ENCODE data around the gene ZBTB32. TPM values are rescaled to one million over a fixed set of nuclear protein-coding genes. Genes with fewer than 3 reads are reported as not detected.
"Not testable (repeated sequence)": the region's sequence is repeated elsewhere in the genome, so short reads cannot be mapped to it uniquely, and the experiment has no call there.

Gene ZBTB32
- polyA plus RNA-seq: under 1 TPM in 2 of 4 donors, not detected in 2; 0.22 to 0.35 TPM
- long read RNA-seq, donor 1: 0 reads
- long read RNA-seq, donor 2: 0 reads
- long read RNA-seq, donor 3: 0 reads
- long read RNA-seq, donor 4: 0 reads
- long read RNA-seq, donor 5: 0 reads
- long read RNA-seq, donor 6: 0 reads
- long read RNA-seq, donor 7: 0 reads
- long read RNA-seq, donor 8: 0 reads
- long read RNA-seq, donor 9: 0 reads
- long read RNA-seq, donor 10: 0 reads

GRCh38 chr19:35704218-35704617 lies at the start of gene ZBTB32:
ZBTB32 (plus strand) TSS chr19:35704558; CDS start chr19:35714627, 10,069 bp downstream.
- FAIRE-seq (no peak), DNase-seq (peak; percentile 47 to 53)
- peaks cover 0 to 15% (median 0%) of the 10 kb centered on the region in 3 donors for H3K27me3 ChIP-seq (ENCODE audit: control insufficient read depth in 3 of 3, insufficient read depth in 3 of 3, low read length in 3 of 3)
- no peaks in the 10 kb centered on the region for H3K9me3 ChIP-seq (ENCODE audit: control insufficient read depth in 2 of 2, insufficient read depth in 1 of 2, low read depth in 1 of 2, low read length in 1 of 2)
- no peaks in the 10 kb centered on the region for H3K36me3 ChIP-seq (ENCODE audit: control insufficient read depth in 3 of 3, insufficient read depth in 2 of 3, low read depth in 1 of 3, low read length in 3 of 3)
- H3K4me1 ChIP-seq (ENCODE audit: control insufficient read depth in 3 of 3, insufficient read depth in 2 of 3, low read depth in 1 of 3, low read length in 2 of 3): peaks cover 0 to 9% (median 0%) of the 10 kb centered on the region in 3 donors
- WGBS, 3 donors: 29 to 45% (median 37%) methylated on average over 24 of the region's 24 CpGs
- H3K27ac ChIP-seq (ENCODE audit: low read depth in 1 of 3, low read length in 2 of 3): no peak within 1 kb of the TSS
- H3K4me3 ChIP-seq (ENCODE audit: low read depth in 1 of 3, low read length in 3 of 3): no peak within 1 kb of the TSS

GRCh38 chr19:35654828-35655227 lies 49.5 kb upstream of the ZBTB32 start:
- peaks cover 19 to 74% (median 27%) of the 10 kb centered on the region in 3 donors for H3K36me3 ChIP-seq (ENCODE audit: control insufficient read depth in 3 of 3, insufficient read depth in 2 of 3, low read depth in 1 of 3, low read length in 3 of 3)
- not testable (repeated sequence) for H3K27me3 ChIP-seq (ENCODE audit: control insufficient read depth in 3 of 3, insufficient read depth in 3 of 3, low read length in 3 of 3); H3K27ac ChIP-seq (ENCODE audit: low read depth in 1 of 3, low read length in 2 of 3); H3K4me1 ChIP-seq (ENCODE audit: control insufficient read depth in 3 of 3, insufficient read depth in 2 of 3, low read depth in 1 of 3, low read length in 2 of 3); H3K9me3 ChIP-seq (ENCODE audit: control insufficient read depth in 2 of 2, insufficient read depth in 1 of 2, low read depth in 1 of 2, low read length in 1 of 2); DNase-seq; H3K4me3 ChIP-seq (ENCODE audit: low read depth in 1 of 3, low read length in 3 of 3); FAIRE-seq
- WGBS, 3 donors: 95 to 96% (median 96%) methylated on average over 6 of the region's 6 CpGs

GRCh38 chr19:35655600-35655999 lies 48.8 kb upstream of the ZBTB32 start:
- H3K9me3 ChIP-seq (ENCODE audit: control insufficient read depth in 2 of 2, insufficient read depth in 1 of 2, low read depth in 1 of 2, low read length in 1 of 2): no peaks in the 10 kb centered on the region
- H3K27ac ChIP-seq (ENCODE audit: low read depth in 1 of 3, low read length in 2 of 3): no peak overlapping the region
- FAIRE-seq (no peak), DNase-seq (no peak)
- no peak overlapping the region for H3K4me3 ChIP-seq (ENCODE audit: low read depth in 1 of 3, low read length in 3 of 3)
- 98 to 100% (median 99%) methylated on average over 4 of the region's 4 CpGs for WGBS, 3 donors
- H3K27me3 ChIP-seq (ENCODE audit: control insufficient read depth in 3 of 3, insufficient read depth in 3 of 3, low read length in 3 of 3): no peaks in the 10 kb centered on the region
- H3K36me3 ChIP-seq (ENCODE audit: control insufficient read depth in 3 of 3, insufficient read depth in 2 of 3, low read depth in 1 of 3, low read length in 3 of 3): peaks cover 19 to 72% (median 26%) of the 10 kb centered on the region in 3 donors
- H3K4me1 ChIP-seq (ENCODE audit: control insufficient read depth in 3 of 3, insufficient read depth in 2 of 3, low read depth in 1 of 3, low read length in 2 of 3): no peaks in the 10 kb centered on the region

GRCh38 chr19:35656700-35657099 lies 47.7 kb upstream of the ZBTB32 start:
- H3K9me3 ChIP-seq (ENCODE audit: control insufficient read depth in 2 of 2, insufficient read depth in 1 of 2, low read depth in 1 of 2, low read length in 1 of 2): no peaks in the 10 kb centered on the region
- no peaks in the 10 kb centered on the region for H3K4me1 ChIP-seq (ENCODE audit: control insufficient read depth in 3 of 3, insufficient read depth in 2 of 3, low read depth in 1 of 3, low read length in 2 of 3)
- FAIRE-seq: no peak
- no peak overlapping the region for H3K4me3 ChIP-seq (ENCODE audit: low read depth in 1 of 3, low read length in 3 of 3)
- peaks cover 16 to 68% (median 18%) of the 10 kb centered on the region in 3 donors for H3K36me3 ChIP-seq (ENCODE audit: control insufficient read depth in 3 of 3, insufficient read depth in 2 of 3, low read depth in 1 of 3, low read length in 3 of 3)
- no peak for DNase-seq
- WGBS, 3 donors: 92 to 96% (median 93%) methylated on average over 6 of the region's 6 CpGs
- no peak overlapping the region for H3K27ac ChIP-seq (ENCODE audit: low read depth in 1 of 3, low read length in 2 of 3)
- H3K27me3 ChIP-seq (ENCODE audit: control insufficient read depth in 3 of 3, insufficient read depth in 3 of 3, low read length in 3 of 3): no peaks in the 10 kb centered on the region

GRCh38 chr19:35657904-35658700 lies 46.3 kb upstream of the ZBTB32 start:
- H3K27me3 ChIP-seq (ENCODE audit: control insufficient read depth in 3 of 3, insufficient read depth in 3 of 3, low read length in 3 of 3): no peaks in the 10 kb centered on the region

GRCh38 chr19:35661995-35662340 lies 42.4 kb upstream of the ZBTB32 start:
- no peaks in the 10 kb centered on the region for H3K27me3 ChIP-seq (ENCODE audit: control insufficient read depth in 3 of 3, insufficient read depth in 3 of 3, low read length in 3 of 3)
- FAIRE-seq (no peak), DNase-seq (no peak)
- no peak overlapping the region for H3K27ac ChIP-seq (ENCODE audit: low read depth in 1 of 3, low read length in 2 of 3)
- WGBS, 3 donors: 97 to 100% (median 98%) methylated on average over 6 of the region's 6 CpGs
- peaks cover 10 to 47% (median 15%) of the 10 kb centered on the region in 3 donors for H3K36me3 ChIP-seq (ENCODE audit: control insufficient read depth in 3 of 3, insufficient read depth in 2 of 3, low read depth in 1 of 3, low read length in 3 of 3)
- no peak overlapping the region for H3K4me3 ChIP-seq (ENCODE audit: low read depth in 1 of 3, low read length in 3 of 3)
- H3K4me1 ChIP-seq (ENCODE audit: control insufficient read depth in 3 of 3, insufficient read depth in 2 of 3, low read depth in 1 of 3, low read length in 2 of 3): no peaks in the 10 kb centered on the region
- H3K9me3 ChIP-seq (ENCODE audit: control insufficient read depth in 2 of 2, insufficient read depth in 1 of 2, low read depth in 1 of 2, low read length in 1 of 2): no peaks in the 10 kb centered on the region

More at GRCh38 chr19:35657904-35658700, 46.3 kb upstream of the ZBTB32 start:
- Histone ChIP-seq H3K9me3 (ENCODE audit: control insufficient read depth in 2 of 2, insufficient read depth in 1 of 2, low read depth in 1 of 2, low read length in 1 of 2) (no peaks in the 10 kb centered on the region), H3K27ac (ENCODE audit: low read depth in 1 of 3, low read length in 2 of 3) (no peak overlapping the region), H3K36me3 (ENCODE audit: control insufficient read depth in 3 of 3, insufficient read depth in 2 of 3, low read depth in 1 of 3, low read length in 3 of 3) (peaks cover 14 to 66% (median 16%) of the 10 kb centered on the region in 3 donors), H3K4me3 (ENCODE audit: low read depth in 1 of 3, low read length in 3 of 3) (no peak overlapping the region), H3K4me1 (ENCODE audit: control insufficient read depth in 3 of 3, insufficient read depth in 2 of 3, low read depth in 1 of 3, low read length in 2 of 3) (no peaks in the 10 kb centered on the region)
- FAIRE-seq (no peak), DNase-seq (no peak)
- 82 to 87% (median 84%) methylated on average over 15 of the region's 15 CpGs for WGBS, 3 donors

- Histone ChIP-seq H3K4me1 (ENCODE audit: control insufficient read depth in 3 of 3, insufficient read depth in 2 of 3, low read depth in 1 of 3, low read length in 2 of 3) (no peaks in the 10 kb centered on the region), H3K27me3 (ENCODE audit: control insufficient read depth in 3 of 3, insufficient read depth in 3 of 3, low read length in 3 of 3) (no peaks in the 10 kb centered on the region), H3K36me3 (ENCODE audit: control insufficient read depth in 3 of 3, insufficient read depth in 2 of 3, low read depth in 1 of 3, low read length in 3 of 3) (peaks cover 0 to 28% (median 8%) of the 10 kb centered on the region in 3 donors), H3K4me3 (ENCODE audit: low read depth in 1 of 3, low read length in 3 of 3) (no peak overlapping the region), H3K27ac (ENCODE audit: low read depth in 1 of 3, low read length in 2 of 3) (no peak overlapping the region), H3K9me3 (ENCODE audit: control insufficient read depth in 2 of 2, insufficient read depth in 1 of 2, low read depth in 1 of 2, low read length in 1 of 2) (no peaks in the 10 kb centered on the region)
- no peak for FAIRE-seq
- DNase-seq: no peak
- WGBS, 3 donors: 82 to 92% (median 87%) methylated on average over 3 of the region's 3 CpGs
These were observed 40.4 kb upstream of the ZBTB32 start for GRCh38 chr19:35663981-35664380.

- no peak overlapping the region for H3K4me3 ChIP-seq (ENCODE audit: low read depth in 1 of 3, low read length in 3 of 3)
- H3K36me3 ChIP-seq (ENCODE audit: control insufficient read depth in 3 of 3, insufficient read depth in 2 of 3, low read depth in 1 of 3, low read length in 3 of 3): peaks cover 0 to 20% (median 8%) of the 10 kb centered on the region in 3 donors
- H3K27ac ChIP-seq (ENCODE audit: low read depth in 1 of 3, low read length in 2 of 3): no peak overlapping the region
- H3K4me1 ChIP-seq (ENCODE audit: control insufficient read depth in 3 of 3, insufficient read depth in 2 of 3, low read depth in 1 of 3, low read length in 2 of 3): no peaks in the 10 kb centered on the region
- peaks cover 0 to 6% (median 2%) of the 10 kb centered on the region in 3 donors for H3K27me3 ChIP-seq (ENCODE audit: control insufficient read depth in 3 of 3, insufficient read depth in 3 of 3, low read length in 3 of 3)
- no peak for FAIRE-seq
- H3K9me3 ChIP-seq (ENCODE audit: control insufficient read depth in 2 of 2, insufficient read depth in 1 of 2, low read depth in 1 of 2, low read length in 1 of 2): no peaks in the 10 kb centered on the region
- DNase-seq: no peak
- WGBS, 3 donors: 93 to 95% (median 95%) methylated on average over 24 of the region's 24 CpGs
These were observed 39.2 kb upstream of the ZBTB32 start for GRCh38 chr19:35665157-35665556.

Measured in small intestine (tissue), 16 donors.